ENCODE data around the gene PRKD2. TPM values are rescaled to one million over a fixed set of nuclear protein-coding genes. Genes with fewer than 3 reads are reported as not detected.

PRKD2 gene
- total and polyA plus RNA-seq, 12 donors = 6.8 to 77.1 (median 26.8) TPM

DNA sequence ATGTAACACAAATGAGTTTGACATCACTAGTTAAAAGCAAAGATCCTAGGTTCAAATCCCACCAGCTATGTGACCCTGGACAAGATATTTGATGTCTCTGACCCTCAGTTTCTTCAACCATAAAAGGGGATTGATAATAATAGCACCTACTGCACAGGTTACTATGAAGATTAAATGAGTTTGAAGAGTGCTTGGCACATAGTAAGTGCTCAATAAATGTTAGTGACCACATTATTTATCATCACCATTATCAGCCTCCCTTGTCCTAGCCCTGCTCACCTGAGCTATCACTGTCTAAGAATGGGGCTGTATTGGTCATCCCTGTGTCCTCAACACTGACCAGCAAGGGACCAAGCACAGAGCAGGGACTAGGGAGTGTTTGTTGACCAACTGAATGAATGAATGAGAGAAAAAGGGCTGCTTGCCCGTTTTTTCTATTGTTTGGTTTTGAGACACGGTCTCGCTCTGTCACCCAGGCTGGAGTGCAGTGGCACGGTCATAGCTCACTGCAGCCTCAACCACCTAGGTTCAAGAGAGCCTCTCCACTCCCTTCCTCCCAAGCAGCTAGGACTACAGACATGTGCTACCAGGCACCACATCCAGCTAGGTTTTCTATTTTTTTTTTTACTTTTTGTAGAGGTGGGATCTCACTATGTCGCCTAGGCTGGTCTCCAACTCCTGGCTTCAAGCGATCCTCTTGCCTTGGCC lies 29.3 kb downstream of the PRKD2 start:
- H3K27me3 ChIP-seq = no peaks in the 10 kb centered on the region
- WGBS, 4 donors = 89 to 97% (median 94%) methylated on average over 6 of the region's 6 CpGs
- H3K36me3 ChIP-seq (replicated peaks in 1 of 2) = peaks cover 0 to 96% of the 10 kb centered on the region in 2 donors
- no peaks in the 10 kb centered on the region for H3K9me3 ChIP-seq (replicated peaks in 1 of 3)
- no peak for DNase-seq
- H3K4me1 ChIP-seq (replicated peaks in 1 of 2) = no peaks in the 10 kb centered on the region
- no peak overlapping the region for H3K27ac ChIP-seq
- TF ChIP-seq POLR2A (IDR thresholded peaks at IDR 0.05) = no peak
- TF ChIP-seq, protein P1, sequence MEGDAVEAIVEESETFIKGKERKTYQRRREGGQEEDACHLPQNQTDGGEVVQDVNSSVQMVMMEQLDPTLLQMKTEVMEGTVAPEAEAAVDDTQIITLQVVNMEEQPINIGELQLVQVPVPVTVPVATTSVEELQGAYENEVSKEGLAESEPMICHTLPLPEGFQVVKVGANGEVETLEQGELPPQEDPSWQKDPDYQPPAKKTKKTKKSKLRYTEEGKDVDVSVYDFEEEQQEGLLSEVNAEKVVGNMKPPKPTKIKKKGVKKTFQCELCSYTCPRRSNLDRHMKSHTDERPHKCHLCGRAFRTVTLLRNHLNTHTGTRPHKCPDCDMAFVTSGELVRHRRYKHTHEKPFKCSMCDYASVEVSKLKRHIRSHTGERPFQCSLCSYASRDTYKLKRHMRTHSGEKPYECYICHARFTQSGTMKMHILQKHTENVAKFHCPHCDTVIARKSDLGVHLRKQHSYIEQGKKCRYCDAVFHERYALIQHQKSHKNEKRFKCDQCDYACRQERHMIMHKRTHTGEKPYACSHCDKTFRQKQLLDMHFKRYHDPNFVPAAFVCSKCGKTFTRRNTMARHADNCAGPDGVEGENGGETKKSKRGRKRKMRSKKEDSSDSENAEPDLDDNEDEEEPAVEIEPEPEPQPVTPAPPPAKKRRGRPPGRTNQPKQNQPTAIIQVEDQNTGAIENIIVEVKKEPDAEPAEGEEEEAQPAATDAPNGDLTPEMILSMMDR (IDR thresholded peaks at IDR 0.05) = no peak
- H3K4me3 ChIP-seq = no peak overlapping the region
- intact Hi-C loops (cut with DNase I) = no loop called here

DNA sequence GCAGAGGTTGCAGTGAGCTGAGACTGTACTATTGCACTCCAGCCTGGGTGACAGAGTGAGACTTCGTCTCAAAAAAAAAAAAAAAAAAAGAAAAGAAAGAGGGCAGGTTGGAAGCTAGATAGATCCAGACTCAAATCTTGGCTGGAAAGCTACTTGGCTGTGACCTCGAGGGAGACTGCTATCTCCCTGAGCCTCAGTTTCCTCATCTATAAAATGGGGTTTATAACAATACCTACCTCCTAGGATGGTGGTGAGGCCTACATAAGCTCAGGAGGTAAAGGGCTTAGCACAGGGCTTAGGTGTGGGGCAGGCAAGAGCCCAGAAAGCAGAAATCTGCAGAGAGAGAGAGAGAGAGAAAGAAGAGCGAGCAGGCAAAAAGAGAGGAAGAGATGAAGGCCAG lies 31.7 kb downstream of the PRKD2 start:
- TF ChIP-seq POLR2A (IDR thresholded peaks at IDR 0.05) = no peak
- TF ChIP-seq, protein P1 (IDR thresholded peaks at IDR 0.05) = no peak
- intact Hi-C loops (cut with DNase I) = no loop called here
- Histone ChIP-seq H3K27me3 (no peaks in the 10 kb centered on the region), H3K9me3 (replicated peaks in 1 of 3) (no peaks in the 10 kb centered on the region), H3K36me3 (replicated peaks in 1 of 2) (peaks cover 0 to 92% of the 10 kb centered on the region in 2 donors), H3K4me3 (no peak overlapping the region), H3K4me1 (replicated peaks in 1 of 2) (no peaks in the 10 kb centered on the region), H3K27ac (no peak overlapping the region)
- no peak for DNase-seq
- 57 to 94% (median 81%) methylated on average over 3 of the region's 3 CpGs for WGBS, 4 donors

DNA sequence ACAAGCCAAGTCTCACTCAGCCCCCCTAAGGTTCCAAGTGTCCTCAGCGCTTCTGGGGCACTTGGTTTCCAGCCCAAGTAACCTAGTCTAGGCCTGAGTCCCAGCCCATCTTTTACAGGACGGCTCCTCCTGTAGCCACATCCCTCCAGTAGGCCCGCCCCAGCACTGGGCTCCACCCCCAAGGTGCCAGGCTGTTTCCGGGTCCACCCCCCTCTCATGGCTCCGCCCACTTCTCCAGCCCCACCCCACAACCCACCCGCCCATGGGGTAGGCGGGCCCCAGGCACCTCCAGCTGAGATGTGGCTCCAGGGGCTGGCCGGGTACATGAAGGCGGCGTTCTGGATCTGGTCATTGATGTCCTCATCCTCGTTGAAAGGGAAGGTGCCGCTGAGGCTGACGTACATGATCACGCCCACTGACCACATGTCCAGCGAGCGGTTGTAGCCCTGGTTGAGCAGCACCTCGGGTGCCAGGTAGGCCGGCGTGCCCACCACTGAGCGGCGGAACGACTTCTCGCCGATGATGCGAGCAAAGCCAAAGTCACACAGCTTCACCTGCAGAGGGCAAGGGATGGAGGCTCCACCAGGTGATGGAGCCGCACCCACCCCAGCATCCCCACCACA lies 38.7 kb downstream of the PRKD2 start:
- H3K9me3 ChIP-seq (replicated peaks in 1 of 3) = no peaks in the 10 kb centered on the region
- intact Hi-C loops (cut with DNase I) = no loop called here
- H3K27ac ChIP-seq = no peak overlapping the region
- H3K27me3 ChIP-seq = no peaks in the 10 kb centered on the region
- no peak for DNase-seq
- no peak overlapping the region for H3K4me3 ChIP-seq
- H3K4me1 ChIP-seq (replicated peaks in 1 of 2) = no peaks in the 10 kb centered on the region
- TF ChIP-seq, protein P1 (IDR thresholded peaks at IDR 0.05) = no peak
- TF ChIP-seq POLR2A (IDR thresholded peaks at IDR 0.05) = no peak
- H3K36me3 ChIP-seq (replicated peaks in 1 of 2) = peaks cover 0 to 85% of the 10 kb centered on the region in 2 donors
- 71 to 86% (median 85%) methylated on average over 7 to 26 of the region's 26 CpGs for WGBS, 4 donors

DNA sequence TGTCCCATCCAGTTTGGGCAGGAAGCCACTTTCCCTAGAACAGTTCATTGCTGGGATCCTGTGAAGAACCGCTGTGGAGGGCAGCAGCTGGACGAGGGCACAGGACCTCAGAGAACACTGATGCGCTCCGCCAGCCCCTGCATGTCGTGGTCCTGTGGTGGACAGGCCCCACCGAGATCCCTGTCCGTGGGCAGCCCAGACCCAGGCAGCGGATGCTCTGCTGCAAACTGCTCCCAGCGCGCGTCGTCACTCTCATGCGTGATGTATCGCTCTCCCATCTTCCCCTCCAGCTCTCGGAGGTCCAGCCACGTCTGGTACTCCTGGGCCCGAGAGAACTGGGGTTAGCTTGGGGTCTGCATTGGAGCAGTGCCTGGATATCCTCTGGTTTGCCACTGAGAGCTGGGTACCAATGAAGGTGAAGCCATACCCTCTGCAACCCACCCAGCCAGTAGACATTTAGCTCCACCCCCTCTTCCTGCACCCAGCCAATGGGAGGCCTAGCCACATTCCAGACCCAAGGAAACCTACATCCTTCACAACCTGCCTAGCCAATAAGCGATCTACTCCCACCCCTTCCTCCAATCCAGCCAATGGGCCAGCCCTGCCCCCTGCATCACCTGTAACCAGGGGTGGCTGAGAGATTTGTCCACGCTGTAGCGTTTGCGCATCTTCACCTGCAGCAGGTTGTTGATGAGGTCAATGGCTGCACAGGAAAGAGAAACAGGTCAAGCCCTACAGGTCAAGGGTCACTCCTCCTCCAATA lies 42.3 kb downstream of the PRKD2 start:
- no peaks in the 10 kb centered on the region for H3K27me3 ChIP-seq
- intact Hi-C loops (cut with DNase I) = no loop called here
- no peak overlapping the region for H3K27ac ChIP-seq
- peaks cover 0 to 58% of the 10 kb centered on the region in 2 donors for H3K36me3 ChIP-seq (replicated peaks in 1 of 2)
- peak in 2 of 7 donors; percentile 16 to 29 for DNase-seq
- H3K4me3 ChIP-seq = no peak overlapping the region
- TF ChIP-seq, protein P1 (IDR thresholded peaks at IDR 0.05) = no peak
- TF ChIP-seq POLR2A (IDR thresholded peaks at IDR 0.05) = no peak
- H3K9me3 ChIP-seq (replicated peaks in 1 of 3) = no peaks in the 10 kb centered on the region
- WGBS, 4 donors = 93 to 95% (median 95%) methylated on average over 19 to 21 of the region's 21 CpGs
- H3K4me1 ChIP-seq (replicated peaks in 1 of 2) = no peaks in the 10 kb centered on the region

Data from adrenal gland (tissue), 12 donors.